RKO (cell line): ENCODE data around the gene POPDC3.
A peak's percentile ranks its signal among the peaks of the same experiment; 100 is the strongest.

Experiments used
- DNase-seq: peaks from one replicate; pipeline ENCODE4 v3.0.0-alpha.2; 2016; ENCODE audit warnings: low spot score

POPDC3 gene

GRCh38 chr6:105138141-105138540 is 41.7 kb downstream of the POPDC3 start:
- DNase-seq, result no peak

GRCh38 chr6:105137388-105137787 is 42.4 kb downstream of the POPDC3 start:
- no peak for DNase-seq

- no peak for DNase-seq
These were observed 43.1 kb downstream of the POPDC3 start for GRCh38 chr6:105136431-105137350.

GRCh38 chr6:105135907-105136430 is 43.8 kb downstream of the POPDC3 start:
- no peak for DNase-seq

GRCh38 chr6:105135056-105135455 is 44.8 kb downstream of the POPDC3 start:
- DNase-seq, result no peak

- DNase-seq, result no peak
These were observed 57.1 kb downstream of the POPDC3 start for GRCh38 chr6:105122717-105123116.

GRCh38 chr6:105121981-105122380 is 57.8 kb downstream of the POPDC3 start:
- no peak for DNase-seq

- DNase-seq, result no peak
These were observed 59.2 kb downstream of the POPDC3 start for GRCh38 chr6:105120570-105120969.

- no peak for DNase-seq
These were observed 63.7 kb downstream of the POPDC3 start for GRCh38 chr6:105116150-105116549.

GRCh38 chr6:105113422-105113821 is 66.4 kb downstream of the POPDC3 start:
- no peak for DNase-seq

GRCh38 chr6:105112577-105112976 is 67.2 kb downstream of the POPDC3 start:
- peak; percentile 12 for DNase-seq

- no peak for DNase-seq
These were observed 67.9 kb downstream of the POPDC3 start for GRCh38 chr6:105111871-105112270.

GRCh38 chr6:105111105-105111504 is 68.7 kb downstream of the POPDC3 start:
- DNase-seq, result no peak

- no peak for DNase-seq
These were observed 69.6 kb downstream of the POPDC3 start for GRCh38 chr6:105109955-105110895.

- no peak for DNase-seq
These were observed 71.1 kb downstream of the POPDC3 start for GRCh38 chr6:105108631-105109262.
